D721Med (cell line): ENCODE data around the gene PTPRM.

Experiments
- DNase-seq: peaks from one replicate; pipeline ENCODE4 v3.0.0; 2011; ENCODE audit warnings: low spot score; ENCODE audit not compliant: insufficient read length
- FAIRE-seq: peaks from 2 replicates; lab custom pipeline; 2011; peaks lifted over from hg19 to GRCh38; lab: Jason Lieb, UNC
- CTCF ChIP-seq: IDR thresholded peaks from 2 replicates; pipeline ENCODE4 v1.5.1; 2012; ENCODE audit warnings: mild to moderate bottlenecking, control low read depth; ENCODE audit not compliant: insufficient read depth; ENCODE audit errors: missing control alignments

The PTPRM gene

GRCh38 chr18:7688580-7688979 is 121.5 kb downstream of the PTPRM start:
- TF ChIP-seq CTCF, result no peak
- FAIRE-seq (no peak), DNase-seq (no peak)

DNA sequence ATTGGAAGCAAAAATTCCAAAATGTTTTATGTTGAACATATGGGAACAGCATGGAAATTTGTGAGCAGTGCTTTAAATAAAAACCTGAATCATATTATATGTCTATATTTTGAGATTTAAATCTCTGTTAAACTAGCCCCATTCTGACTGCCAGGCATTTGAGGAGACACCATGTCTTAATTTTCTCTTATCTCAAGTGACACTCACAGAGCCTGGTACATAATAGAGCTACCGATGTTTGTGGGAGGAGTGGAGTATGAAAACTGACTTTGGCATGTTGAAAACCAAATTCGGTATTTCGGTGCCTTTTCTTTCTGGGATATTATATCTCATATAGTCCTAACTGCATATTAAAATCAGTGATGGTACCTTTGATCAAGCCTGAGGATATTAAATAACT is 124.1 kb downstream of the PTPRM start:
- no peak for FAIRE-seq
- no peak for TF ChIP-seq CTCF

DNA sequence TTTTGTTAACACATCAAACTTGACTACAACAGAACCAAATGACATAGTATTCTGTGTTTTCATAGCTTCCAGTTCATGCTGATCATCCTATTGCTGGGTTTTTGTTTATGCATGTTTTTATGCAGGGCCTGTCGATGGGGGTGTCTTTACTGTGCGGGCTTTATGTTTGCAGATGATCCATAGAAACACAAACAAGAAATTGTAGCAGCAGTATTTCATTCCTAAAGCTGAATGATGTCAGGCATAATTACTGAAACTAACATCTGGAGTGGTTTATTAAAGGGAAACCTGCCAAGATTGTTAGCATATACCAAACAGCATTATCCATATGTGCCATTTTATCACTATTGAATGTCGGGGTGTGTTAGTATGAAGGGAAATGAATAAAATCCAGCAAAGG is 129.7 kb downstream of the PTPRM start:
- FAIRE-seq (no peak), DNase-seq (no peak)

More for the DNA sequence above, 124.1 kb downstream of the PTPRM start:
- no peak for DNase-seq

GRCh38 chr18:7697306-7697705 is 130.2 kb downstream of the PTPRM start:
- peak; percentile 85 for FAIRE-seq
- no peak for DNase-seq
- no peak for TF ChIP-seq CTCF

More for the DNA sequence above, 129.7 kb downstream of the PTPRM start:
- no peak for TF ChIP-seq CTCF

DNA sequence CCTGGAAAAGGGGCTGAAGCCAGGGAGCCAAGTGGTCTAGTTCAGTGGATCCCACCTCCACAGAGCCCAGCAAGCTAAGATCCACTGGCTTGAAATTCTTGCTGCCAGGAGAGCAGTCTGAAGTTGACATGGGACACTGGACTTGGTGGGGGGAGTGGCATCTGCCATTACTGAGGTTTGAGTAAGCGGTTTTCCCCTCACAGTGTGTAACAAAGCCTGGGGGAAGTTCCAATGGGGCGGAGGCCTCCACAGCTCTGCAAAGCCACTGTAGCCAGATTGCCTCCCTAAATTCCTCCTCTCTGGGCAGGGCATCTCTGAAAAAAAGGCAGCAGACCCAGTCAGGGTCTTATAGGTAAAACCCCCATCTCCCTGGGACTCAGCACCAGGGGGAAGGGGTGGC is 144.4 kb downstream of the PTPRM start:
- TF ChIP-seq CTCF, result no peak
- FAIRE-seq (no peak), DNase-seq (no peak)

DNA sequence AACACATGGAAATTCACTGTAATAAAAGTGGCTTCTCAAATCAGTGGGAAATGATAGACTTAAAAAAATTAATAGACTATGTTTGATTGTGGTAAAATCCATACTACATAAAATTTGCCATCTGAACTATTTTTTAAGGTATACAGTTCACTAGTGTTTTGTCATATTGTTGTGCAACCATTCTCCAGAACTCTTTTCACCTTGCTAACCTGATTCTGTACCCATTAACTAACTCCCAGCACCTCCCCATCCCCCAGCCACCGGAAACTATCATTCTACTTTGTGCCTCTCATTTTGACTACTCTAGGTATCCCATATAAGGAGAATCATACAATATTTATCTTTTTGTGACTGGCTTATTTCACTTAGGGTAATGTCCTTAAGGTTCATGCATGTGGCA is 153.3 kb downstream of the PTPRM start:
- no peak for DNase-seq
- no peak for FAIRE-seq
- no peak for TF ChIP-seq CTCF

- FAIRE-seq, result no peak
- no peak for DNase-seq
- TF ChIP-seq CTCF, result no peak
Observed at GRCh38 chr18:7721532-7721931, 154.4 kb downstream of the PTPRM start.
